NCI-H526 treated with DMSO at 0.1 percent for 48 hours (cell line): ENCODE measurements around the gene ADCY3.

Source experiments
- DNase-seq: peaks from one replicate; lab custom pipeline; 2025; lab: John Stamatoyannopoulos, UW

The ADCY3 gene

DNA sequence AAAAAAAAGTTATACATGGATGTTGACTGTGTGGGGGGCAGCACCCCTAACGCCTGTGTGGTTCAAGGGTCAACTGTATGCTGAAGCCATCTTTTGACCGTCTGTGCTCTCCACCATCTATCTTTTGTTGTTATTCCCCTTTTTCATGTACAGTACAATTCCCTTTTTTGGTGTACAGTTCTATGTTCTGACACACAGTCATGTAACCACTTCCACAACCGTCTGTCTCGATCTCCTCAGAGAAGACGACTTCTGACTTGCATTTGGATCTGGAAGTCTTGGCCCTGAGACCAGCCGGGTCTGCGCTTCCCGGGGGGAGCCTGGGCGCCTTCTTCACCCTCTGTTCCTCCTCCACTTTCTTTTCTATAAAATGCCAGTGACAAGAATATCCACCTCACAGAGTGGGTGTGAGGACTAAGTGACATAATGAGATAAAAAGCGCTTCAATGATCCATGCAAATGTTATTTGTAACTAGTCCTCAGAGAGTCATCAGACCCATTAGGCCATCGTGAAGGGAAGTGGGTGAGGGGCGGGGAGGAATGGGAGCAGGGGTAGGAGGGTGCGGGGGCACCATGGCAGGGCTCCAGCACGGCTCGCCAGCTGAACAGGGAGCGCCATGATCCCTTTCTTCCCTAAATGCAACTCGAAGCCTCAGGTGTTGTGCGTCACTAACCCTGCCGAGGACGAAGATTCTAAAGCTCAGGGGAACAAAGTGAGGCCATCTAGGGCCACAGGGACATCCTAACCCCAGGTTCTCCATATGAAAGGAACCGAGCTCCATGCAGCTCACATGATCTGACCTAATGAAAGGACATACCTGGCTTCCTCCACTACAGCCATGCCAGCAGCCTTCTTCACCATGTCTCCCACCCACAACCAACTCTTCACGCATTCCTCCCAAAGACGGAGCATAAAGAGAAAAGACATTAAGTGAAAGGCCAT, 16.6 kb downstream of the ADCY3 start:
- no peak for DNase-seq

DNA sequence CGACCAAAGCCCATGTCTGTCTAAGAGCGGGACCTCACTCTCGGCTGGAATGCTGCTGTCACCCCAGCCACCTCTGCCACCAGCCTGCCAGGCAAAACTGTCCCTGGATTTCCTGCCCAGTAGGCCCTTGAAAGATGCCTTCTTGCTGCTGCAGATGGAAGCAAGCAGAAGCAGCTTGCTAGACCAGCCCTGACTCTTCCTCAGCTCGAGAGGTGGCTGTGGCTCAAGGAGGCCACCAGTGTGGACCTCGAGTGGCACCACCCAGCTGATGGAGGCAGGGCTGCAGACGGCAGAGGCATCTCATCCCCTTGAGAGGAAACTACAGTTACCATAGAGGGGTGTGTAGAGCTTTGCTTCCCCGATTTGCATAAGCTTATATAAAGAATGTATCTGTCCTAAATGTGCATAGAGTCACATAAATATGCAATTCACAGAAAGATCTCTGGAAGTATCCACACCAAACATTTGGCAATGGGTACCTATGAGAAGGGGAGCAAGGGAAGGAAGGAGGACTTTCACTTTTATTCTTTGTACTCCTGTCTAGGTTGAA, 20.6 kb downstream of the ADCY3 start:
- no peak for DNase-seq

DNA sequence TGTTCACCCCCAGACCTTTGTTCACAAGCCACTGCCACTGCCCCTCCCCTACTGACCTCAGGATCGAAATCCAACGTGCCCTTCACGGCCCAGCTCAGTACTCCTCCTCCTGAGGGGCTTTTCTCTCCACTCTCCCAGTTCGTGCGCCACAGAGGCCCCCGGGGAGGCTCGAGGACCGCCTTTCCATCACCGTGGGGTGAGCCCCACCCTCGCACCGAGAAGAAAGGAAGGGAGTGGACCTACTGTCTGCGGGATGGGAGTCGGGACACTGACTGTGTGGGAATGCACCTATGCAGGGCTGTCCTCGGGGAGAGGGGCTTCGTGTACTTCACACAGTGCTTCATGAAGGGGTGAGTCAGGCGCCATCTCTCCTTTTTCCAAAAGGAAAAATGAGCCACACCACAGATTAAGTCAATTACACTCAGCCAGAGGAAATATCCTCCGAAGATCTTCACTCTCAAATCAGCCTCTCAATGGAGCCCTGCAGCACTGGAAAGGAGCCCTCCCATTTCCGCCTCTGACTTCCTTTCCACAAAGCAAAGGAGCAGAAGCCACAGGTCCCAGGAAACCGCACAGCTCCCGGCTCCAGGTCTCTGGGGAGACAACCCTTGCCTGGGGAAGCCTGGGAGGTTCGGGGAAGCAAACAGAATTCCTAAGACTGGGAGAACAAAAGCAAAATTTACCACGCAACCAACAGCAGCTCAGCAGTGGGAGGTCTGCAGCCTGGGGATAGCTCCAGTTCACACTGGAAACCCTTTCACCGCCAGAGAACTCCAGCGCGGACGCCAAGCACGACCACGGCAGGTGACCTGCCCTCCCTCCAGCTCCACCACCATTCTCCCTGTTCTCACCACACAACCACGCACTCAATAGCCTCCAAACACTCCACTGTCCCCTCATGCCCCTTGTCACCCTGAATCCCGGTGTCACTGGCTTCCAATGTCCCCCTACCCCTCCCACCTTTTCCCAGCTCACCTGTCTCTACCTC, 21.6 kb downstream of the ADCY3 start:
- DNase-seq, result no peak

DNA sequence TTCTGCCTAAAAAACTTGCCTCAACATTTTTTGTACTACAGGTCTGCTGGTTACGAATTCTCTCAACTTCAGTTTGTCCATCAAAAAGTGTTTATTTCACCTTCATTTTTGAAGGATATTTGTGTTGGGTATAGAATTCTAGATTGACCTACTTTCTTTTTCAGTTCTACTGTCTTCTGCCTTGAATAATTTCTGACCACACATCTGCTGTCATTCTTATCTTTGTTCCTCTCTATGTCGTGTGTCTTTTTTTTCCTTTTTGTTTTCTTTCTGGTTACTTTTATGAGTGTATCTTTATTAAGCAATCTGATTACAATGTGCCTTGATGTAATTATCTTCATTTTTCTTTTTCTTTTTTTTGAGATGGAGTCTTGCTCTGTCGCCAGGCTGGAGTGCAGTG, 25.3 kb downstream of the ADCY3 start:
- no peak for DNase-seq

DNA sequence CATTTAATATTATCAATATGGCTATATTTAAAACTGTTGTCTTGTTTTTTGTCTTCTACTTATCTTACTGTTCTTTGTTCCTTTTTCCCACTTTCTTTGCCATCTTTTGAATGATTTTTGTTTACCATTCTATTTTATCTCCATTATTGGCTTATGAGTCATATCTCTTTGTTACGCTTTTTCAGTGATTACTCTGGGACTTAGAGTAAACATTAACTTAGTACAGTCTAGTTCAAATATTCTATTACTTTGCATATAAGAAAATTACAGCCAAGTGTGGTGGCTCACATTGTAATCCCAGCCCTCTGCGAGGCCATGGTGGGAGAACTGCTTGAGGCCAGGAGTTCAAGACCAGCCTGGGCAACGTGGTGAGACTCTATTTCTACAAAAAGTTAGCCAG, 26.1 kb downstream of the ADCY3 start:
- no peak for DNase-seq

DNA sequence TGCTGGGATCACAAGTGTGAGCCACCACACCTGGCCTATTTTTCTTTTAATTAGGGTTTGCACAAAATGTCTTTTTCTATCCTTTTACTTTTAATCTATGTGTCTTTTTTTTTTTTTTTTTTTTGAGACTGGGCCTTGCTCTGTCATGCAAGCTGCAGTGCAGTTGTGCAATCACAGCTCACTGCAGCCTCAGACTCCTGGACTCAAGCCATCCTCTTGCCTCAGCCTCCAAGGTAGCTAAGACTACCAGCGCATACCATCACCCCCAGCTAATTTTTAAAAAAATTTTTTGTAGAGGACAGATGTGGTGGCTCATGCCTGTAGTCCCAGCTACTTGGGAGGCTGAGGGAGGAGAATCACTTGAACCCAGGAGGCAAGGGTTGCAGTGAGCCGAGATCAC, 27.1 kb downstream of the ADCY3 start:
- DNase-seq, result no peak

DNA sequence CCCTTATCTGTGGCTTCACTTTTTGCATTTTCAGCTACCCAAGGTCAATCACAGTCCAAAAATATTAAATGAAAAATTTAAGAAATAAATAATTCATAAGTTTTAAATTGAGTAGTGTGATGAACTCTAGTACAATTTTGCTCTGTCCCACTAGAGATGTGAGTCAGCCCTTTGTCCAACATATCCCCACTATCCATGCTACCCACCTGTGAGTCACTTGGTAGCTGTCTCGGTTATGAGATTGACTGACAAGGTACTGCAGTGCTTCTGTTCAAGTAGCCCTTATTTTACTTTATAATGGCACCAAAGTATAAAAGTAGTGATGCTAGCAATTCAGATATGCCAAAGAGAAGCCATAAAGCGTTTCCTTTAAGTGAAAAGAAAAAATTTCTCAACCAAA, 28.8 kb downstream of the ADCY3 start:
- no peak for DNase-seq

DNA sequence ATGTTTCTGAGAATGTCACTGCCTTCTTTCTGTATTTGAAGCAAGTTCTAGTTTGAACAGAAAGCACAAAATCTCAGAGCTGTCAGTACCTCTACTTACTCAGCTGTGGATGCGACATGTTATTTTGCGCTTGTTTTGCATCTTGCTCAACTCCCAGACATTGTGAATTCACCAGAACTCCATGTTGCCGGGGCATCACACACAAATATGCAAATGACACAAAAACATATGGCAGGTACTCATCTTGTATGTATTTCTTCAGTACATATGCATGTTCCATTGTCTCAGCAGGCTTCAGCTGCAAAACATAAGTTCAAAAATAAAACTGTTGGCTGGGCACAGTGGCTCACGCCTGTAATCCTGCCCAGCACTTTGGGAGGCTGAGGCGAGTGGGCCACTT, 30.8 kb downstream of the ADCY3 start:
- peak; percentile 45 for DNase-seq

DNA sequence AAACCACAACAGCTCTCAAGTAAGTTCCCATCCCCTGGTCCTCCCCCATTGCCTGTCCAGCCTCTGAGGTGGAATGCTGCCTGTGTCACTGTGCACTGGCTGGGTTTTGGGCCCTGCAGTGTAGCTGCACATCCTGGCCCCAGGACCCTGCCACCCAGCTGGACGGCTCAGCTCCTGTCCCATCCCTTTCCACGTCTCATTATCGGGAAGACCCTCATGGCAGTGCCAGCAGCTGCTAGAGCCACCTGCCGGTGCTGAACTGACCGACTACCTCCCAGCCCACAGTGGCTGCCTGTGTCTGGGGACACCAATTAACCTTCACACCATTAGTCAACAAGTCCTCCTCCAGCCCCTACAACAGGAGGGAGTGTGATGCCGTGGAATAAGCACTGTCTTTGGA, 31.9 kb downstream of the ADCY3 start:
- no peak for DNase-seq

DNA sequence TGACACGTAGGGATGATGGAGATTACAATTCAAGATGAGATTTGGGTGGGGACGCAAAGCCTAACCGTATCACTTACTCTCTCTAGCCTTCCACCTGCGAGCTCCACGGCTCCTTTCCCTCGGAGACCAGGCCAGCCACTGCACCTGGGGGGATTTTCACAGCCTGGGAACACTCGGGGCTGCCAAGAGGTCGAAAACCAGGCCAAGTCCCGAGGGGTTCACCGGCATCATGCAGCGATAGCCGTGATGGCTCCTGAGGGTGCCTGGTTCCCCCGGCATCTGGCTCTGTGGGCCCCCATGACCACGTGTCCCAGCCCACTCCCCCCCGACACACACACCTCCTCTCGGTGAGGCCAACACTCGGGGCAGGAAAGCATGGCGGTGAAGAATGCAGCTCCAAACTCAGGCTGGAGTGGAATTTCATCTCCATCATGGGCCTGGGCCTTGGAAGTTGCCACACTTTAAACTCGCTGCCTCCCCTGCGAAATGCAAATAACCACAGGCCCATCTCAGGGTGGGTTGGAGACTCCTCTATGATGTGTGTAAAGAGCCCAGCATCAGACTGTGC, 32.6 kb downstream of the ADCY3 start:
- DNase-seq, result no peak

DNA sequence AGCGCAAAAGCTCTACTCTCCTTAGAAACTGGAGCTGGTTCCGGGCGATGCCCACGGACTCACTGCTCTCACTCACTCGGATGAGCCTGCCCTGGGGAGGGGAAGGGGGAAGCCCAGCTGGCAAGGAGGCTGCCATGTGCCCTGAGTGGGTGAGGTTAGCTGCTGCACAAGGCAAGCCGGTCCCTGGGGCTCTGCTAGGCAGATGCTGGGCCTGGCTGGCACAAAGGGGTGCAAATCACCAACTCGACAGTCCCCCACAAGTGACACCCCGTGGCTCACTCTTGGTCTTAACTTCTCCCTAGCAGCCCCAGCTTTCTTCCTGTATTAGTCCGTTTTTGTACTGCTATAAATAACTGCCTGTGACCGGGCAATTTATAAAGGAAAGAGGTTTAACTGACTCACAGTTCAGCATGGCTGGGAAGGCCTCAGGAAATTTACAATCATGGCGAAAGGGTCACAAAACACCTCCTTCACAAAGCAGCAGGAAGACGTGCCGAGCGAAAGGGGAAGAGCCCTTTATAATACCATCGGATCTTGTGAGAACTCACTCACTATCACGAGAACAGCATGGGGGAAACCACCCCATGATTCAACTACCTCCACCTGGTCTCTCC, 33.2 kb downstream of the ADCY3 start:
- no peak for DNase-seq

DNA sequence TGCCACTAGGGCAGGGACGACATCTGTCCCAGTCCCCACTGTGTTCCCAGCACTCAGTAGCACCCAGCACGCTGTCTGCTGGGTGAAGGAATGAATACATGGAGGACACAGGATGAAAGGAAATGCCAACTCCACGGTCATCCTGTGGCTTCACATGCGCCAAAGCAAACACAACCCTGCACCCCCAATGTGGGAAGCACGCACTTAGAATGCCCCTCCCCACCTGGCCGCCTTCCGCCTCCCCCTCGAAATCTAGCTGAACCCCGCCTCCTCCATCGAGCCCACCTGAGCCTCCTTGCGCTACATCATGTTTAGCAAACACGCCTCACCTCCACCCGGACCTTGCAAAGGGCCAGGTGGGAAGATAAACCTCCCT, 33.9 kb downstream of the ADCY3 start:
- DNase-seq, result no peak

DNA sequence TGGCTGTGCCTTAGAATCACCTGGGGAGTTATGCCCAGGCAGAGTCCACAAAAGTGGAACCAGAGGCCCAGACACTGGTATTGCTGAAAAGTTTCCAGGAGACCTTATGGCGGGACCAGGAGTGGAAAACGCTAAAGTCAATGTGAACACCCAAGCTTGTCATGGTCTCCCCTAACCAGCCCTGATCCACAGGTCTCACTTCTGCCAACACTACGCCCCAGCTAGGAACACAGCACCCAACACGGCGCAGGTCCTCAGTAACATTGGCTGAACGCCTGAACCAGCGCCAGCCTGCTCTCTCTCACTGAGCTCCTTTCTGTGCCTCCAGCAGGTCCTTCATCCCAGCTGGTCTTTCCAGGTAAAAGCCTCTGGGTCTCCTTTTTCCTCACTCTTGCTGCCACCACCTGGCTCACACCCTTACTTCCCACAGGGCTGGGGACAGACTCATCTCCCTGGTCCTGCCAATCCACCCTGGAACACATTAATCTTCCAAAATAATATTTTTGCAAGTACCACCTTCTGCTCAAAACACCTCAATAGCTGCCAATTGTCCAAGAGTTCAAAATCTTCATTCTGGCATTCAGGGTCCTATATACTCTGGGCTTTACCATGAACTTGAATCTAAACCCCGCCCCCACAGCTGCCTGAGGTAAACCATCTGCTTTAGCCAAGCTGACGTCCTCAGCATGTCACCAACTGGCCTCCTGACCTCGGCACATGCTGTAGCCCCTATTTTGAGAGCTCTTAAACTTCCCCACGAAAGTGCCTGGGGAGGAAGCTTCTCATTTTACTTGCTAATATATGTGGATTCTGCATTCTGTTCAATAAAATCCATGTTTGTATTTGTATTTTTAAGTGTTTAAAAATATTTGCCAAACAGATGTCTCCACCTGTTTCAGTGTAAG, 34.6 kb downstream of the ADCY3 start:
- DNase-seq, result no peak

DNA sequence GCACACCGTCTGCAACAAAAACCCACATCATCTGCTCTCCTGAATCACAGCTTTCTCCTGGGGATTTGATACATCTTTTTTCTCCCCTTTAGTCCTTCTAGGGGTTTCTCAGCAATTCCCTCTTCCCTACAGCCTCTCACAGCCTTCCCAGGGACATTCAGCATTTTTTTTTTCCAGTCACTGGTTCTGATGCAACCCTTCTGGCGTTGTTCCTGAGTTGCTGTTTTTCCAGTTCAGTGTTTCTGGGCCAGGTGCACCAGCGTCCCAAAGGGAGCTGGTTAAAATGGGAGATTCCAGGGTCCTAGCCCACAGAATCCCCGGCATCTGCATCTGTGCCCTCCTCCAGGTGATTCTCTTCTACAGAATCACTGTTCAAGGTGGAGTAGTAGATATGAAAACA, 36.1 kb downstream of the ADCY3 start:
- DNase-seq, result no peak

DNA sequence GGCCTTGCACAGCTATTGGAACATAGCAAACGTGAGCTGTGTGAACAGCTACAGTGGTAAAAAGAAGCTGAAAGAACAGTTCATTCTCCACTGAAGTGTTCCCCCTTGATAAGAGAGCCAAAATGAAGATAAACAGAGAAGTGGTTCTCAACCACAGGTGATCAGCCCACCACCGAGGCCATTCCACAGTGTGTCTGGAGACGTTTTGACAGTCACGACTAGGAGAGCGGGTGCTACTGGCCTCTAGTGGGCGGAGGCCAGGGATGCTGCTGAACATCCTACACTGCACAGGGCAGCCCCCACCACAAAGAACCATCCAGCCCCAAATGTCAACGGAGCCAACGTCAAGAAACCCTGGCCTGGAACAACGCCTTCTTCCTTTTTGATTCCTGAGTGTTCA, 38.4 kb downstream of the ADCY3 start:
- no peak for DNase-seq

DNA sequence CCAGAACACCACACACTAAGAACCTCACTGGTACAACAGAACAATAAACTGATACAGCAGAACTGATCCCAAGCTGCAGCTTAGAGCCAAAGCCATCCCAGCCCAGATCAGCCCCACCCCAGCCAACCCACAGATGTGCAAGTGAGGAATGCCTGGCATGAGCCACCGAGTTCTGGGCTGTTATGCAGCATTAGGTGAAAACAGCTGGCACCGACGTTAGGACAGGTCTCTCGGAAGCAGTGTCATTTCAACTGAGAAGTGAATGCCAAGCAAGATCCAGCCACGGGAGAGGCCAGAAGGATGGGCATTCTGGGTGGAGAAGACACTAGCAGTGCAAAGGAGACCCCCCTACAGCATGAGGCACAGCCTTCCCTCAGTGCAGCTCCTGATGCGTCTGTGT, 38.9 kb downstream of the ADCY3 start:
- DNase-seq, result no peak

DNA sequence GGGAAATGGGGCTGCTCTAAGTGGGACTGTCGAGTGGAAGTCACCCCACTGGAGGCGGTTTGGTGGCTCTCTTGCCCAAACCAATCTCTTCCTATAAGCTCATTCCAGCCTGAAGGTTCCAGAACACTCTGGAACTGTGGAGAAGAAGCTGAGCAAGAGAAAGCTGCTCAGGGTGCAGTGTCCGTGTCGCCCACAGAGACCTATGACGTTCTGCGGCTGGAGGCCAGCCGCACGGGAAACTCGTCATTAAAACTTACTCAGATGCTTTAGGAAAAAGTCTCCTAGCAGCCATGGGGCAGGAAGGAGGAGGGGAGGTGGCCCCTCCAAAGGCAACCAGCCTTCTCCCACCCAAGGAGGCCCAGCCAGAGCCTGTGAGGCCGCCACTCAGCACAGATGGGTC, 41.7 kb downstream of the ADCY3 start:
- DNase-seq, result no peak

DNA sequence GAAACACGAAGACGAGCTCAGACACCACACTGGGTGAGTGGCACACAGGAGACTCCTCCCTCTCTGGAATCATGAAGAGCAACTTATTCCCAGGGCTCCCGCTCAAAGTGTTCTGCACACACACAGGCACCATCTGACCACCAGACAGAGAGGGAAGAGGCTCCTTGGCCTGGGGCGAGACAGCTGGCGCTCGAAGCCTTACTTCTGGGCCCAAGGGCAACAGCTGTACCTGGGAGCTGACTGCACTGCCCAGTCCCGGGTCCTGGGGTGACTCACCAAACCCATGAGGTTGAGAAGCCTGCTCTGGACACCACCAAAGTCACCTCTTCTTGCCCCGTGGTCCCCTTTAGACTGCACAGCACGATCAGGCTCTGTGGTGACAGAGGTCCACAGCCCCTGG, 42.4 kb downstream of the ADCY3 start:
- no peak for DNase-seq

DNA sequence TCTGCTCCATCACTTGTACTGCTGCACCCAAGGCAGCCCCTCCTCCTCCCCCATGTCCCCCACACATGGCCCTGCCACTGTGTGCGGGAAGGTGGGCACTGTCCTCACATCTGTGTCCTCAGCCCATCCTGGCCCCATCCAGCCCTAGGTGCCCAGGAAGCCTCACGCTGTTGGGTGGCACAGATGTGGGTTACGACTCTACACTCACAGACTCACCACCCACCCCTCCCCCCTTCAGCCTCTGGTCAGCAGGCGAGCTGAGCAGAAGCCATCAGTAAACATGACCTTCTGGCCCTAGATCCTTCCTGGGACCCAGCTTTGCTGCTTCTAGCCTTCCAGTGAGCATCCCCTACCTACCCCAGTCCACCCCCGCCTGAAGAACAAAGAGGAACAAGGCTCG, 43.0 kb downstream of the ADCY3 start:
- no peak for DNase-seq

DNA sequence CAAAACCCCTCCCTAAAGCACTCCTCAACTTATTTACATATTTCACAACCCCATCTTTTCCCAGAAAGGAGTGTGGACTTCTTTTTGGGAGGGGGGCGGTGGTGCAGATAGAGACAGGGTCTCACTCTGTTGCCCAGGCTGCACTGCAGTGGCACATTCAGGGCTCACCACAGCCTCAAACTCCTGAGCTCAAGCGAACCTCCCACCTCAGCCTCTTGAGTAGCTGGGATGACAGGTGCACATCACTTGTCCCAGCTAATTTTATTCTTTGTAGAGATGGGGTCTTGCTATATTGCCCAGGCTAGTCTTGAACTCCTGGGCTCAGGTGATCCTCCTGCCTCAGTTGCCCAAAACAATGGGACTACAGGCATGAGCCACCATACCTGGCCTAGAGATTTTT, 44.1 kb downstream of the ADCY3 start:
- no peak for DNase-seq

DNA sequence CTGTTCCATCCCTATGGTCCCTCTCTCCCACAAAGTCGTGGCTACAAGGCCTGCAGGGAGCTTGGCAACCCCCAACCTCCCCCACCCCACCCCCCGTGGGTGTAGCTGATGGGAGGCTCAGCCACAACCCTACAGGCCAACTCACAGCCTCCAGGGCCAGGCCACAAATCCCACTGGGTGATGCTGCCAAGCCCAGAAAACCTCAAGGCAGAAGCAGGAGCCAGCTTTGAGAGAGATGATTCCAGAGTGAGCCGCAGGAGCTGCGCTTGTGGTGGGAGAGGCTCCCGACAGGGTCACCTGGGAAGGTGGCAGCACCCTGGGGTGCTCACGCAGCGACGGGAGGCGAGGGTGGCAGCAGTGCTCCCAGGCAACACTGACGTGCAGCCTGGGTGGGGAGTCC, 44.8 kb downstream of the ADCY3 start:
- DNase-seq, result no peak
